ENCODE data around the gene PRCC.
A peak's percentile ranks its signal among the peaks of the same experiment; 100 is the strongest.
"Not testable (repeated sequence)": the region's sequence is repeated elsewhere in the genome, so short reads cannot be mapped to it uniquely, and the experiment has no call there.

Gene PRCC

DNA sequence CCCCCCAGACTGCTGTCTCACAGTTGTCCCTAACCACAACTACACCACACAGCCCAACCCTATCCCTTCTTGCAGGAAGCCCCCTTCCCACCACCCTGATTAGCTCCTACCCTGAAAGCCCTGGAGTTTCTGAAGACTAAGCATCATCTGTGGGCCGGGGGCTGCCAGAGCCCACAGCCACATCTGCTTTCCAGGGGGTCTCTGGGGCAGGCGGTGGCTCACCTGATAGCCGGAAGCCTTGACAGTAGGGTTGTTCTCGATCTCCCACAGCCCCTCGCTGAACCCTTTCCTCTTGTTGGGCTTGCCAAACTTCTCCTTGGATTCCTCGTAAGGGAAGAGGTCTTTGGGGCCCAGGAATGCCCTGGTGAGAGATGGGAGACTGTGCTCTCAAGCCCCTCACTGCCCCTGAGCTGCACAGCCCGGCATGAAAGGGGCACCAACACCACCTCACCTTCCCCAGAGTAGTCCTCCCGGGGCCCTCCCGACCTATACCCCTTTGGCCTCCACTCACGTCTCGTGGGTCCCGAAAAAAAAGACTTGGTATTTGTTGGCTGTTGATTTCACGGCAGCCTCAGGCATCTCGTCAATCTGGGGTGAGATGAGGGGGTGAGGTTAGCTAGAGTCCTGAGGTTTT, 22.4 kb upstream of the PRCC start:
- DNase-seq: no peak

DNA sequence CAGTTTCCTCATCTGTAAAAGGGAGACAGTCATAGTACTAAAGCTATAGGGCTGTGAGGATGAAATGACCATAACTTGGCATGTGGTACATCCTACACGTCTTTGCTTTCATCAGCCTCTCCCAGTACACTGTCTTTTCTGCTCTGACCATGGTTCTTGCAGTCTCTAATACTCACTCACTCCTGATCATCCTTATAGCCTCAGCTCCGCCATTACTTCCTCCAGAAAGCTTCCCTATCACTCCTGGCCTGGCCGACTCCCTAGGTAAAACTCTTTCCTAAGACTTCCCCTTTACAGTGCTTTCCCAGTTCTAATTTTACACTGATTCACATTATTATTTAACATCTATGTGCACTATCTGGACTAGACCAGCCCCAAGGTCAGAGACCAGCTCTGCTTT, 21.5 kb upstream of the PRCC start:
- DNase-seq: no peak

DNA sequence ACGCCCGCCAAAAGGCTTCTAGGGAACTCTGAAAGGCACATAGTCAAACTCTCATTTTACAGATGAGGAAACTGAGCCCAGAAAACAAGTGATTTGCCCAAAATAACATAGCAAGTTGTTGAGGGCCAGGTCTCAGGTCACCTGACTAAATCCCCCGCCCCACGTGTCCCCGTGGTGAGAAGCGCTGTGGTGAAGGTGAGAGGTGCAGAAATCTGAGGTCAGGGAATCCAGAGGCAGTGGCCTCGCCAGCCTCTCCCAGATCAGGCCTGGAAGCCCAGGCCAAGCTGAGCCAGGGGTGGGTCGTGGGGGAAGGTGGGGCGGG, 21.0 kb upstream of the PRCC start:
- no peak for DNase-seq

- peak; percentile 55 for DNase-seq
Observed at GRCh38 chr1:156746728-156747631, 20.4 kb upstream of the PRCC start.

DNA sequence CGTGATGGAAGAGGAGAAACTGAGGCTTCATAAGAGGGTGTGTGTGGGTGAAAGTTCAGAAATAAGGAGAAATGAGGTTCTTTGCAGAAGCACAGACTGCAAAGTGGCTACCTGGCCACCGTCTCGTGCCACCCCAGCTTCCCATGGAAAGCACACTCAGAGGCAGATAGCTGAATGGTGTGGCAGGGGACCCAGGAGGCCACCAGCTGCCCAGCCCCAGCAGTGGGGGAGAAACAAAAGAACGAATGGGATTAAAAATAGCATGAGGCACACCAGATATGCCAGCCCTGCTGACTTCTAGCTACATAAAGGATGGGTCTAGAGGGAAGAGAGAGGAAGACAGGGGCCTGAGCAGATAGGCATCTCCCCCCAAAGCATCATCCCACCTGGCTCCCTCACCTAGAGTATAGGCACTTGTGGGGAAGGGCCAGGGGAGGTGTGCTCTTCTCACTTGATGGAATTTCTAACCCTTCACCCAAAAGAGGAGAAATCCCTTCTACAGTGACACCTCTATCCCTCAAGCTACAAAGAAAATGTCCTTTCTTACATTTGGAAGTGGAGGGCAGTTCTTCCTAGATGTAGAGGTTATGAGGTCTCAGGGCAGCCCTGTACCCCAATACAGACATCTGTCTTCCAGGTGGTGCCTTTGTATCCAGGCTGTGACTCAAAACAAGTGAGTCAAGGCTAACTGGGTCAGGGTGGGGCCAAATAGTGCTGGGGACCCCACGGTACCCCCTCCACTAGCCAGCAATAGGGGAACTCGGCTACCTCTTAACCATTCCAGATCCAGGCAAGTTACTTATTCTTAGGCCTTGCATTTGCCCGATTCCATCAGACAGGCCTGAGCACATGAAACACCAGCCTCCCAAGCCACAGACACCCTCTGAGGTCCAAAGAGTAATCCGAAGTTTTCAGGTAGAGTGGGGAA, 19.3 kb upstream of the PRCC start:
- no peak for DNase-seq

DNA sequence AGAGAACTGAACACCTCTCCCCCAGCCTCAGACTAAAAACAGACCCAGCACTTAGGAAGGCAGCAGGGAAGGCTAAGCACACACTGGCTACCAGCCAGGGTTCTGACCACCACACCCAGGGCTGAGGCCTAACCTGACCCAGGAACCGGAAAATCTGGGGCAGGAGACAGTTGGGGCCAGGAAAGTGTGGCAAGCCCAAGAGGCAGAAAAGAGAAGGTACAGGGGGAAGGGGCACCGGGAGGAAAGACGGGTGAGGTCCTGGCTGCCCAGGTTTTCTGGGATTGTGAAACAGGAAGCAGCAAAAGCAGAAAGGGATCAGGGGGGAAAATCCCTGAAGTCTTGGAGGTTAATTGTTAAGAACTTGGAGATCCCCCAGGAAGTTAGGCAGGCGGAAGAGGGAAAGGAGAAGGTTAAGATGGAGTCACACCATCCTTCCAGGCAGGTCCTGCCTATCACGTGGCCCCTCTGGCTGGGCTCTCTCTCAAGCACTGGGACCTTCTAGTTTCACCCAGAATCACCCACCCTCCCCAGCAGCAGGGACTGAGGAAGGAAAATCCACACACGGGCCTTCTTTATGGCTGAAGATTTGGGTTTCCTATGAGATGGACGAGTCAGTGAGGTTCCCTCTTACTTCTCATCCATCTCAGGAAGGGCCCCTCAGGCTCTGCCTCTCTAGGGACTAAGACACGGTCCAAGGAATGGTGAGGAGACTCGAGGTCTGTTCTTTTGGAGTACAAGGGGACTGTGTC, 18.5 kb upstream of the PRCC start:
- no peak for DNase-seq

GRCh38 chr1:156749419-156750118, 17.8 kb upstream of the PRCC start:
- DNase-seq: no peak

DNA sequence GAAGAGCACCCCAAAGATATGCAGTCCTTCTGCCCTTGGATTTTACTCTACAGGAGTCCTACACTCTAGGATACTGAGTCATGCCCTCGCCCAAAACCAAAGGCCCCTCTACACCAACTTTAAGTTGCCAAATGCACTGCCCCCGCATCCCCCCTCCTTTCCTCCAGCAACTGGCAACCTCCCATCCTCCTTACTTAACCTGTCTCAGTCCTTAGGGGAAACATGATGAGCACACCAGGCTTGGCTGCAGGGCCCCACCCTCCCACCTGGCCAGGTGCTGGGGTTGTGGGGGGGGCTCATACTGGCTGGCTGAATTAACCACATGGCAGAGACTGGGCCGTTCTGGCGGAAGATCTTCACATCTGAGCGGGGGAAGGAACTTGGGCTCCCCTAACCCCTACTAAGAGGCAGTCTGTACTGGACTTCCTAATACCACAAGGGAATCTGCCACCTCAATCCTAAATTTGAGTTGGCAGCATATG, 17.1 kb upstream of the PRCC start:
- peak; percentile 46 for DNase-seq

DNA sequence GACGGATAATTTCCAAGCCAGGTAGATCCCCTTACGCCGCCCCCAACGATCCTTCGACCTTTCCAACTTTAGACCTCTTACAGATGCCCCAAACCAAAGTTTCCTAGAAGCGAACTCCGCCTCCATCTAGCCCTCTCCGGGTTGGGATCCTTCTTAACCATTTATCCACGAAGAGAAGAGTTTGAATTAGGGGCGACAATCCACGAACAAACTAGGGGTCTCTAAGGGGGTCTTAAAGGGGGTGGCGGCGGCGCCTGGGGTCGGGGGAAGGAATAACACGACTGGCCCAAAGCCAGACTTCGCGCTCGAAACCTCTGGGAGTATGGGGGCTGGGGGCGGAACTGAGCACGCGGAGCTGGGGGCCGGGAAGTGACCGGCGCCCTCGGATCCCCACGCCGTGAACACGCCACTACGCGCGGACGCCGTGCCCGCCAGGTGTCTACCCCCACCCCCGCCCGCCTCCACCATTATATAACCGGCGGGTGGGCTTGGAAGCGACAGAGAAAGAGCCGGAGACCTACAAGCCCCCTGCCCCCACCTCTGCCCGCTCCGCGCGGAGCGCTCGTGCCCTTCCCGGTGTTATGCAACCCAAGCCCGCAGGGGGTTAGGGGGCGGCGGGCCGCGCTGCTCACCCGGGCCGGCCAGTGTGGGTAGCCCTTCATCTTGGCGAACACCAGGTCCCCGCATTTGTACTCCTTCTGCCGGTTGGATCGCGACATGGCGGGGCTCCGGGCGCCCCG, 16.5 kb upstream of the PRCC start:
- DNase-seq: peak; percentile 40

DNA sequence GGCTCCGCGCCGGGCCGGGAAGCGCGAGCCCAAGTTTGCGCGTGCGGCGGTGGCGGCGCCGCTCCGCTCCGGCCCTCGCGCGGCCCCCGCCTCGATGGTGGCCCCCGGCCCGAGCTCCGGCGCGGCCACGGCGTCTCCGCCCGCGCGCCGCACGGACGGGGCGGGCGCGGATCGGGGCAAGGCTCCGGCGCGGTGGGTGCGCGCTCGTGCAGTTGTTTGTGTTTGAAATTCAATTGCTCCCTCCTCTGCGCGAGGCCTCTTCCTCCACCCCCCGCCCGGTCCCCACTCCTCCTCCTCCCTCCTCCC, 15.9 kb upstream of the PRCC start, which contains the start of gene HDGF:
Gene HDGF (minus strand): TSS at position 225 of the 306 bp plus-strand sequence. CDS start 246 bp downstream, outside the sequence.
- DNase-seq: no peak

GRCh38 chr1:156751757-156752481, 15.4 kb upstream of the PRCC start:
- peak; percentile 95 for DNase-seq

DNA sequence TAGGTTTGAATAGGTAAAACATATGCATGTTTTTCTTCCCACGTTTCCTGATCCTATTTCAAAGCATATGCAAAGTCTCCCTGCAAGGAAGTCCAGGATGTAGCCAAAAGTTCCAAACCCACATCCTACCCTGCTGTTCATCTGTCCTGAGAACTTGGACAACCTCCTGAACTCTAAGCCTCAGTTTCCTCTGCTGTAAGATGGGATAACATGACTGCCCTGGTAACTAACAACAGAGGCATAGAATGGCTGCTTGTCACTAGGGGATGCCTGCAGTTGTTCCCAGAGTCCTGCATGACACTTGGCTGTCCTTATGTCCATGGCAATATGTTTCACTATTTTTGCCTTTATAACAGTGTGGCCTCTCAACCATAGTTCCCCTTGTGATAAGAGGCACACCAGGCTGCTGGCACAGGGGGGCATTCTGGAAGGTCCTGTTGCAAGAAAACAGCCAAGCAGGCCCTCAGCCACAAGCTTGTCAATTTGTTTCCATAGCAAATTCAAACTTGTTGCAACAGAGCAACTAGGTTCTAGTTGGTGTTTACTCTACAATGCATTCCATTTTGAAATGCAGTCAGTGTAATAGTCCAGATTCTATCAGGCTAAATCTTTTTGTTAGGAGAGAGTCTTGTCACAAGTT, 14.4 kb upstream of the PRCC start:
- DNase-seq: no peak

DNA sequence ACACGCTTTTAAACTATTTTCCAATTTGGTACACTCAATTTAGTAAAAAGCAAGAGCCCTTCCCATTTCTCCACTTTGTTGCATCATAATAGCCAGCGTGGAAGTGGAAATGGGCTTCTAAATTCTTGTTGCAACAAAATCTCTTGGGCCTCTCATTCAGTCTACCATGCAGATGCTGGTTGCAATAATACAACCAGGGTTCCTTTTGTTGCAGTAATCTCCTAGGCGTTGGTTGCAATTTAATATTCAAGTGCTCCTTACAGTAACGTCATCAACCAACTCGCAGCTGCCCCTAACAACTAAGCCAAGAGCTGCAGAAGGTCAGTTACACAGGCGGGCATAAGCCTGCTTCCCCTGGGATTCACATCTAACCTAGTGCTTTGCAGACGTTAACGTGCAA, 13.1 kb upstream of the PRCC start:
- no peak for DNase-seq

DNA sequence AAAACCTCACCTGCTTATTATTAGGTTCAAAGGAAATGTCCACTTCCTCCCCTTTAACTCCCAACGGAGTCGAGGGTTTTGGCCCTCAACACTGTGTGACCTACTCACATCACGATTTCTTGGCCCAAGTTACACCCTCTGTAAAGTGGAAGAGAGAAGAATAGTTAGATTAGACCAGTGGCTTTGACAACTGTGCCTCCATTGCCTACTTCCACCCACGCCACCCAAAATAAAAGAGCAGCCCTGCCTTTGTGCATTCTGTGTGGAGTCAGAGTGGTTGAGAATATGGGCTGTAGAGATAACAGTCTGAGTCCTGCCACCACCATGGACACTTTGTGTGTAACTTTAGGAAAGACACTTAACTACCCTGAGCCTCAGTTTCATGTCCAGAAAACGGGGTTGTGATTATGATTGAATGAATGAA, 11.8 kb upstream of the PRCC start:
- no peak for DNase-seq

- no peak for DNase-seq
Observed at GRCh38 chr1:156756355-156756754, 11.0 kb upstream of the PRCC start.

DNA sequence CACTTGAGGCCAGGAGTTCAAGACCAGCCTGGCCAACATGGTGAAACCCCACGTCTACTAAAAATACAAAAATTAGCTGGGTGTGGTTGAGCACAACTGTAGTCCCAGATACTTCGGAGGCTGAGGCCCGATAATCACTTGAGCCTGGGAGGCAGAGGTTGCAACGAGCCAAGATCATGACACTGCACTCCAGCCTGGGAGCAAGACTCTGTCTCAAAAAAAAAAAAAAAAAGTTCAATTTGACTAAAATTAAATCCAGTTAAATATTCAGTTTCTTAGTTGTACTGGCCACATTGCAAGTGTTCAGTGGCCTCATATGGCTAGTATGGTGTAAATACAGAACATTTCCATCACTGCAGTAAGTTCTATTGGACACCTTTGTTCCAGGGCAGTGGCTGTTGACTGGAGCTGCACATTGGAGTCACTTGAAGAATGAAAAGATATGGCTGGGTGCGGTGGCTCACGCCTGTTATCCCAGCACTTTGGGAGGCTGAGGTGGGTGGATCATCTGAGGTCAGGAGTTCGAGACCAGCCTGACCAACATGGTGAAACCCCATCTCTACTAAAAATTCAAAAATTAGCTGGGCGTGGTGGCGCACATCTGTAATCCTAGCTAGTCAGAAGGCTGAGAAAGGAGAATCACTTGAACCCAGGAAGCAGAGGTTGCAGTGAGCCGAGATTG, 9.6 kb upstream of the PRCC start:
- not testable (repeated sequence) for DNase-seq

DNA sequence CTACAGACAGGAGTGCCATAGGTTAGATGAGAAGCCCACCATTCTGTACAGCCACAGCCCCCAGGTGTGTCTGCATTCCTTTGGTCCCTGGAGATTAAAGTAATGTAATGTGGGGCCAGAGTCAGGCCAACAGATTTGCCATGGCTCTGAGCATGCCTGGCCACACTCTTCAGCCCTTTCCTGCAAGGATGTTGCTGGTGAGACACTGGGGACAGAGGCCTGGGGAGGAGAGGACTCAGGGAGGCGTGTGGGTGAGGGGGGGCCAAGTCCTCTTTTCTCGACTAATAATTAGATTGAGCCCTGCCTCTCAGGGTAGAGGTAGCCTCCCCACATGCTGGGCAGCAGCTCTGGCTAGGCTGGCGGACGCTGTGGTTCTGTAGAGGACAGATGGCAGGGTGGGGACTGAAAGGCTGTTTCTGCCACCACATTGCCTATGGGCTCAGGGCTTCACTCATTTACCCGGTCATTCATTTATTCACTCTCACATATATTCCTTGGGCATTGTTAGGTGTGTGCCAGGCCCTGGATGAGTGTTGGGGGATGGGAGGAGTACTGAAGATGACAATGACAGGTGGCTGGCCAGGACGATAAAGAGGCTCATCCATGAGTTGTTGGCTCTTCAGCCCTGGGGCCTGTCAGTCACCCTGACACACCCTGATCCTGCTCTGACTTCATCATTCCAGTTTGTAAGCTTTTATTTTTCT, 7.1 kb upstream of the PRCC start:
- no peak for DNase-seq

DNA sequence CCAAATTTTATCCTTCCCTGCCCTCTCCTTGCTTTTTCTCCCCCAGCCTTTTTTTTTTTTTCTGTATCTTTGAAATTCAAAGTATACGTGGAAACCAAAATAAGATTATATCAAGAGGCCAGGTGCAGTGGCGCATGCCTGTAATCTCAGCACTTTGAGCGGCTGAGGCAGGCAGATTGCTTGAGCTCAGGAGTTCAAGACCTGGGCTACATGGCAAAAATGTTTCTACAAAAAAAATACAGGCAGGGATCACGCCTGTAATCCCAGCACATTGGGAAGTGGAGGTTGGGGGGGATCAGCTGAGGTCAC, 6.6 kb upstream of the PRCC start:
- DNase-seq: no peak

- DNase-seq: not testable (repeated sequence)
Observed at GRCh38 chr1:156765136-156765535, 2.2 kb upstream of the PRCC start.

Measured in NCI-H1105 (cell line).